T-helper 1 cell (primary cell): ENCODE measurements around the gene ZNF418.
"Not testable (repeated sequence)": the region's sequence is repeated elsewhere in the genome, so short reads cannot be mapped to it uniquely, and the experiment has no call there.

Experiments used
- DNase-seq, 5 donors: peaks; one replicate each; pipeline ENCODE4 v3.0.0-alpha.2; 2012 to 2020

ZNF418 gene

GRCh38 chr19:57888560-57889231 is 46.5 kb downstream of the ZNF418 start, which contains the start of gene ZNF814:
Gene ZNF814, minus strand, starts transcription at chr19:57889037. Its CDS starts 235 bp downstream, at chr19:57888802.
- peak; percentile 45 to 77 (median 64) for DNase-seq

- no peak for DNase-seq
These were observed 47.1 kb downstream of the ZNF418 start for GRCh38 chr19:57888107-57888559.

DNA sequence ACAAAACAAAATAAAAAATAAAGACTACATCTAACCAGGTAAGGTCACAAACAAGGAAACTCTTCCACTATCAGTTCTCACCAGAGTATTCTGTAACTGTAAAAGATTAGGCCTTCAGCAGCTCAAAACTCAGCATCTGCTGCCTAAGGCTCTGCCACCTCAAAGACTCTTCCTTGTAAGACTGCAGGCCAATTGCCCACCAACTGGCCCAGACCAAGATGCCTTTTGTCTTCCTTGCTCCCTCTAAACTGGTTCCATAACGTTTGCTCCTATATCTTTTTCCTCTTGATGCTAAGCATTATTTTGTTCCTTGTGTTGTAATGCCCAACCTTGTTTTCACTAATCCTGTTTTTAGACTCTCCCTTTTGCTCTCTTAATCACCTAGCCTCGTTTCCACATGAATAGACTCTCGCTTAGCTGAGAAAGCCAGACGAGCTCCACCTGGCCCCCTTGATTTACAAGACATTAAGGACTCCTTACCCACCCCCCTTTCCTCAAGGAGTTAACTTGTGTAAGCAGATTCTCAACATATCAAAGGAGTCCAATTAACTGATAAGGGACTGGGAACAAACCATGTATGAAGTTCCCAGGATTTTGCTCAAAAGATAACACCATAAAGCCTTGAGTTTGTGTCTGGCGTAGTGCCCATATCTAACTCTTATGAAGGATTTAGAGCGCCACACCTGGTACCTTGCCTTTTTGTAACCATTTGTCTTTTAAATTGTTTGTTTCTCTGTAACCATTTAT is 47.8 kb downstream of the ZNF418 start:
- no peak for DNase-seq

DNA sequence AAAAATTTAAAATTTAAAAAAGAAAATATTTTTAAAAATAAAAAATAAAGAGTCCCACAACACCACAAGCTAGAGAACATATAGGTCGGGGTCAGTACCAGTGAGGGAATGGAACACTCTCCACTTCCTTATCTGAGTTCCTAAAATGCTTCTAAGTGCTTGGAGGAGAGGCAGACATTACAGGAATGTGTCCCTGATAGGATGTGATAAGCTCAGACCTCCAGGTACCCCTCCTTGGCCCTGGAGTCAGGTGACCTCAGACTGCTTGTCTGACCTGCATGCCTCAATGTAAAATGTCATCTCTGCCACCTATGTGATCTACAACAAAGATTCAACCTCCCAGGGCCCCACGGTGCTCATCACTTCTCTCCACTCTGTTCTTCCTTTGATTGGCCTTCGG is 49.2 kb downstream of the ZNF418 start:
- DNase-seq = no peak

GRCh38 chr19:57873883-57874799 is 61.1 kb downstream of the ZNF418 start:
- DNase-seq = not testable (repeated sequence)

- DNase-seq = no peak
These were observed 62.8 kb downstream of the ZNF418 start for GRCh38 chr19:57872450-57872849.
